Stimulated activated CD8-positive, alpha-beta memory T cell treated with anti-CD3 and anti-CD28 coated beads, Interleukin-12 subunit alpha, Interleukin-12 subunit beta, amount 100 ng/mL, for 4 hours (primary cell): ENCODE measurements around the gene ST6GAL1.
"Not testable (repeated sequence)": the region's sequence is repeated elsewhere in the genome, so short reads cannot be mapped to it uniquely, and the experiment has no call there.

ENCODE experiments used
- DNase-seq: peaks from one replicate; pipeline ENCODE4 v3.0.0-alpha.2; 2020; ENCODE audit warnings: low read depth

Gene ST6GAL1

GRCh38 chr3:187046033-187046432, 115.7 kb downstream of the ST6GAL1 start:
- DNase-seq, result no peak

- no peak for DNase-seq
Measured at GRCh38 chr3:187049462-187050101, 119.3 kb downstream of the ST6GAL1 start.

DNA sequence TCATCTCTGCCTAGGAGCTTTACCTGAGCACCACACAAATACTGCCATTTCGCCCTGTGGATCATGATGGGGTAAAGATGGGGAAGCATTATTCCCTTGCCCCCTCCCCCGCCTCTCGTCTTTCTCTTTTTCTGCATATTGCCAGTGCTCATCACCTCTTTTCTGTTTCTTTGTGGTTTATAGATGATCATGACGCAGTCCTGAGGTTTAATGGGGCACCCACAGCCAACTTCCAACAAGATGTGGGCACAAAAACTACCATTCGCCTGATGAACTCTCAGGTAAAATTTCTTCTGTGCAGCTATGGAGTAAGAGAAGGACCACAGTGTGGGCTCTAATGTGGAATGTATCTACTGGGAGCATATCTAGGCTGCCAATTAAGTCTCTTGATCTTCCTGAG, 120.7 kb downstream of the ST6GAL1 start:
- DNase-seq, result no peak

DNA sequence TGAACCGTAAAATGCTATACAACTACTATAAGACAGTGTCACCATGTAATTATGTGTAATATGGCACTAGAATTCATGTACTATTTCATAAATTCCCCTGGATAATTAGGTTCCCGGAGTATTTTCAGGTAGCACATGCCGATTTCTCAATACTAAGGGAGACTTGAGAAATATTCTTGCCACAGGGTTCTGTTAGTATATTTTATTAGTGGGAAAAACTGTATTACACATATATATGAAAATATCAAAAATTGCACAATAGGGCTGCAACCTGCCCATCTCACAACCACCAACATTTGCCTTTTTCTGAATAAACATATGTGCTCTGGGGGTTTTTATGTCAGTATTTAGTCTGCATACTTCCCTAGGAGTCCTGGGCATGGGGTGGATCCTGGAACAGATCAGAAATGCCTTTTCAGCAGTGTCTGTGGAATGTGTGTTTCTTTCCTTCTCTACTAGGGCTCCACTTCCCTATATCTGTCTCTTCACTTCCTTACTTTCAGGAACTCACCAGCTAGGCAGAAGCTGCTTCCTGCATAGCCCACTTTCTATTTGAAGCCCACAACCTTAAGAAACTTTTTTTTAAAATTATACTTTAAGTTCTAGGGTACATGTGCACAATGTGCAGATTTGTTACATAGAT, 121.5 kb downstream of the ST6GAL1 start:
- no peak for DNase-seq

GRCh38 chr3:187052427-187052826, 122.1 kb downstream of the ST6GAL1 start:
- not testable (repeated sequence) for DNase-seq

- not testable (repeated sequence) for DNase-seq
Measured at GRCh38 chr3:187054433-187054832, 124.1 kb downstream of the ST6GAL1 start.

DNA sequence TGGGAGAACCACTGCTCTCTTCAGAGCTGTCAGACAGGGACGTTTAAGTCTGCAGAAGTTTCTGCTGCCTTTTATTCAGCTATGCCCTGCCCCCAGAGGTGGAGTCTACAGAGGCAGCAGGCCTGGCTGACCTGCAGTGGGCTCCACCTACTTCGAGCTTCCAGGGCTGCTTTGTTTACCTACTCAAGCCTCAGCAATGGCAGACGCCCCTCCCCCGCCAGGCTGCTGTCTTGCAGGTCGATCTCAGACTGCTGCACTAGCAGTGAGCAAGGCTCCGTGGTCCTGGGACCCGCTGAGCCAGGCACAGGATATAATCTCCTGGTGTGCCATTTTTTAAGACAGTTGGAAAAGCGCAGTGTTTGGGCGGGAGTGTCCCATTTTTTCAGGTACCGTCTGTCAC, 127.5 kb downstream of the ST6GAL1 start:
- not testable (repeated sequence) for DNase-seq

GRCh38 chr3:187061748-187062147, 131.4 kb downstream of the ST6GAL1 start:
- no peak for DNase-seq

DNA sequence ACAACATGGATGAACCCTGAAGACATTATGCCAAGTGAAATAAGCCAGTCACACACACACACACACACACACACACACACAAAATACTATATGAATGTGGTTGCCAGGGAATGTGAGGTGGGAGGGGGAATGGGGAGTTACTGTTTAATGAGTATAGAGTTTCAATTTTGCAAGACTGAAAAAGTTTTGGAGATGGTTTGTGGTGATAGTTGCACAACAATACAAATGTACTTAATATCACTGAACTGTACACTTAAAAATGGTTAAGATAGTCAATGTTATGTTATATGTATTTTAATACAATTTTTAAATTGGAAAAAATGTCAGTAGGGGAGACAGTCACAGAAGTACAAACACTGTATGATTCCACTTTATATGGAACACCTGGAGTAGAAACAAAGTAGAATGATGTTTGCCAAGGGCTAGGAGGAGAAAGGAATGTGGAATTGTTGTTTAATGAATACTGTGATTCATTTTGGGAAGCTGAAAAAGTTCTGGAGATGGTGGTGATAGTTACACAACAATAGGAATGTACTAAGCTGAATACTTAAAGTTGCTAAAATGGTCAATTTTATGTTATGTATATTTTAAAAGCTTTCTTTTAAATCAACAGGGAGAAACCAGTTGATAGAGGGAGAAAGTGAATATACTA, 132.3 kb downstream of the ST6GAL1 start:
- DNase-seq, result no peak

GRCh38 chr3:187063286-187064121, 133.2 kb downstream of the ST6GAL1 start:
- DNase-seq, result no peak

DNA sequence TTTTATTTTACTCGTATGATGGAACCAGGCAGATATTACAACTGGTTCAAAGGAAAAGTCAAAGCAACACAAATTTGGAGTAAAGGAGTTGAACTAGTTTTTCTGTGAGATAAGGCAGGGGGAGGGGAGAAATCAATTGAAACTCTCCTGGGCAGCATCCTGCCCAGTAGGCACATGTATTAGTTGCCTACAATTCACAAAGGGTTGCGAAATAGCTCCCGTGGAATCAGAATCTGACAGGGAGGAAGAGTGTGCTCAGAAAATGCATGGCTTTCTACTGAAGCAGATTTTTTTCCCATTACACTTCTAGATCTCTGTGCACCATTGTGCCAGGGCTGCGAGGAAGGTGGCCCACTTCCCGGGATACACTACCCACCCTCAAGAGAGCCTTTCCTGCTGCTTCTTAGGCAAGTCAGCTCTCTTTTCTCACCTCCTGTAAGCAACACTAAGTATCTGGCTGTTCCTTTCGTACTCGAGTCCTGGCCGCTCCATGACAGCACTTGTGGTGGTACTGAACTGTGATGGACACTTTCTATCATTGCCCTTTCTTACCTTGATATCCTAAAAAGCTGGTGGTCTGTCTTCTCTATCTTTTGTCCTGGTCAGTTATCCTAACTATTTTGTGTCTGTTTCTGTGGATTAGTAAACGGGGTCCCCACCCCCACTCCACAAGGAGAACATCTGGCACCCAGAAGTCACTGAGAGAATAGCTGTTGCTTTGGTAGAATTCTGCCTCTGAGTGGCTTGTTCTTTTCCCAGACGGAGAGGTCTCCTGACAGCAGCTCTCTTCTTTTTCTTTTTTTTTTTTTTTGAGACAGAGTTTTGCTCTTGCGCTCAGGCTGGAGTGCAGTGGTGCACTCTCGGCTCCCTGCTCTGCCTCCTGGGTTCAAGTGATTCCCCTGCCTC, 134.1 kb downstream of the ST6GAL1 start:
- DNase-seq, result no peak

- peak; percentile 13 for DNase-seq
Measured at GRCh38 chr3:187066228-187066995, 136.1 kb downstream of the ST6GAL1 start.

DNA sequence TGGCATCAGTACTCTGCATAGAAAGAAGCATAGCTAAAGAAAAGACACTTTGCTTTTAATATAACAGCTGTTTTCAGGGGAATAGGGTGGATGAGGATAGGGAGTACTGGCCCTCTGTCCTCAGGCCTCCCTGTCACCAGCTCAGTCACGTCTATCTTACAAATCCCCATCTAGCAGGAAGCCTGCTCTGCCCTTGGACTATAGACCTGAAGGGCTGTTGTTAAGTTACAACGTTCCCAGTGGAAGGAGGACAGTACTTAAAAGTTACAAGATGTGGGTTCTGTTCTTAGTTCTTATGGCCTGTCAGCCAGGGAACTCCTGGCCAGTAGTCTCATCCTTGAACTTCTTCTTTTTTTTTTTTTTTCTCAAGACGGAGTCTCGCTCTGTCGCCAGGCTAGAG, 138.5 kb downstream of the ST6GAL1 start:
- DNase-seq, result no peak

- no peak for DNase-seq
Measured at GRCh38 chr3:187069857-187070516, 139.7 kb downstream of the ST6GAL1 start.

- DNase-seq, result no peak
Measured at GRCh38 chr3:187072102-187072501, 141.8 kb downstream of the ST6GAL1 start.

DNA sequence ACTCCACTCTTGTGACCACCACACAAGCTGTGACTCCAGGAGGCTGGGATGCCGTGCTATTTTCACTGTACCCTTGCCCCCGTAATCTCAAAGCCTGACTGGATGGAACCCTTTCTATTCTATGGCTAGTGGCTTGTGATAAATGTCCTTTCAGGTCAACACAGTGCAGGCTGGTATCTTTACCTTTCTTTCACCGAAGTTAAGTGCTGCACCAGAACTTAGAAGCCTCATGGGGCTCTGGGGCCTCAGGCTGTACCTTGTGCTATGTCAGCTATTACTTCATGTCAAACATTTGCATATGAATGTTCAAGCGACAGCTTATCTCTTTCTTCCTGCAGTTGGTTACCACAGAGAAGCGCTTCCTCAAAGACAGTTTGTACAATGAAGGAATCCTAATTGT, 142.2 kb downstream of the ST6GAL1 start:
- DNase-seq, result no peak

GRCh38 chr3:187073581-187074098, 143.3 kb downstream of the ST6GAL1 start:
- no peak for DNase-seq

DNA sequence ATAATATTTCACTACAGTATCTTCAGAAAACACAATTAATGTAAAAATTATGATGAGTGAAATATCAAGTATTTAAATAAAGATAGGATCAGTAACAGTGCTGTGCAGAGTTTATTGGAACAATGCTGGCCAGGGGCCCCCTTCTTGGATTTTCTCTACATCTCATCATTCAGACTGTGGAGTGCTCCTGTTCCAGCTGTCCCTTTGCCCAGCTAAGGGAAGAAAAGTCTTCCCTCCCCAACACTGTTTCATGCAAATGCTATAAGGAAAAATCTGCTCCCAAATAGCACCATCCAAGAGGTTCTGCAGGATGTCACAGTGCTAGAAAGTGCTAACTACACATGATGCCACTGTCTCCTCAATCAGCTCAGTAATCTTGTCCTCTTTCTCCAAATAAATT, 144.5 kb downstream of the ST6GAL1 start:
- DNase-seq, result no peak

DNA sequence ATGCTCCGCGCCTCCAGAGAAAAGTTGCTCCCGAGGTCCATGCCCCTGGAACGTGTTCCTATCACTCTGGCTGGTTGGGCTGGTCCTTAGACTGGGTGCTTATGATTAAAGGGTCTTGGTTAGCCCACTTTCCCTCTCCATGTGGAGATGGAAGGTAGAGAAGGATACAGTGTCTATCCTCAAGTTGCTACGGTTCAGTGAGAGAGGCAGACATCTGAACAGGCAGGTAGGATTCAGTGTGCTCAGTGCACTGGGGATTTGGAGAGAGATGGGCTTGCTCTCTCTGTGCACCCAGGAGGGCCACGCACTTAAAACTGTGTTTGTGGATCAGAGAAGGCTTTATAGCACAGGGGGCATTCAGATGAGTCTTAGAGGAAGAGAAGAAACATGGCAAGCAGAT, 146.0 kb downstream of the ST6GAL1 start:
- DNase-seq, result no peak

DNA sequence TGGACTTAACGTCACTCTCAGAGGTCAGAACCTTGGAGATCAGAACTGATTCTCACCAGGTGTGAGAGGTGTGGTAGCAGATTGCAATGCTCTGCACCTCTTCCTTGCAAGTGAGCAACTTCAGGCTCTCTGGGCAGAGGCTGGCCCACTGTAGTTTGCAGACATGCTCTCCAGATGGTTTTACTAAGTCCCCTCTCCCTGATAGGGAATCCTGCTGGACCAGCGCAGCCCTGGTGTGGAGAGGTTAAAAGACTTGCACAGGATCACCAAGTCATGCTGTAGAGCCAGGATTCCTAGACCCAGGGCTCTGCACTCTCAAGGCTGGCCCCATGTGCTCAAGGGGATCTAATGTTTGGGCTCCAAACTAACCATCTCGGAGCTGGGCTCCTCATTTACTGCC, 146.8 kb downstream of the ST6GAL1 start:
- no peak for DNase-seq
